Left lung (tissue), 10 donors: Measurements from ENCODE around the gene PTPRD. TPM values are rescaled to one million over a fixed set of nuclear protein-coding genes. Genes with fewer than 3 reads are reported as not detected.

Experiments
- ATAC-seq: fragments of 200-7000 bp; cut with Tn5 transposase; one replicate; pipeline ENCODE4 v1.9.1; 2020; ENCODE audit warnings: moderate library complexity
- DNase-seq, 4 donors: peaks; one replicate each; pipeline ENCODE4 v3.0.0-alpha.2; 2013 to 2020
- H3K27ac ChIP-seq, 2 donors: fragments of 200-600 bp; sonication (generic) in 1 of 2; one replicate each; pipeline versions ENCODE4 v1.5.0 to v1.8.0; 2020 to 2021
- H3K27me3 ChIP-seq, 2 donors: fragments of 200-600 bp; sonication (generic) in 1 of 2; one replicate each; pipeline versions ENCODE4 v1.5.0 to v1.8.0; 2020 to 2021
- H3K36me3 ChIP-seq, 2 donors: fragments of 200-600 bp; sonication (generic) in 1 of 2; one replicate each; pipeline versions ENCODE4 v1.5.0 to v1.8.0; 2020 to 2021
- H3K4me1 ChIP-seq, 2 donors: fragments of 200-600 bp; one replicate each; pipeline ENCODE4 v1.8.0; 2021
- H3K4me3 ChIP-seq, 2 donors: fragments of 200-600 bp; sonication (generic) in 1 of 2; one replicate each; pipeline versions ENCODE4 v1.5.0 to v1.8.0; 2020 to 2021; ENCODE audit warnings: mild to moderate bottlenecking in 1 of 2
- H3K9me3 ChIP-seq, 2 donors: fragments of 200-600 bp; sonication (generic) in 1 of 2; one replicate each; pipeline versions ENCODE4 v1.5.0 to v1.8.0; 2020 to 2021
- intact Hi-C, 2 donors: fragments of 100-400 bp; cut with DNase I; formaldehyde crosslinking; loops; one replicate each; pipeline versions ENCODE4 v1.11.2 to v1.14.2; 2022
- polyA plus RNA-seq, 6 donors: library from polyadenylated mRNA; unstranded; fragments of 120-200 nt; gene quantifications; one replicate each; pipeline ENCODE4 v1.2.1, GENCODE V29; 2013; ENCODE audit not compliant: insufficient read length in 6 of 6
- total RNA-seq, 2 donors: library from RNA; stranded (reverse); fragmentation: NEBNext Ultra II Directional; extraction: Animal tissue kit (Norgen Biotek cat#: 25700); gene quantifications; one replicate each; pipeline ENCODE4 v1.2.1, GENCODE V29; 2021
- TF ChIP-seq, protein P1 (sequence below), 2 donors: fragments of 200-600 bp; sonication (generic) in 1 of 2; IDR thresholded peaks; one replicate each; pipeline versions ENCODE4 v1.5.0 to v1.8.0; 2021; ENCODE audit warnings: antibody characterized with exemption in 2 of 2
- donor health status: DM: no; HTN: yes; CAD: no.
- donor health status: DM: no; HTN: no; CAD: no.

PTPRD gene
- total and polyA plus RNA-seq, 8 donors = 24.2 to 167 (median 139) TPM

DNA sequence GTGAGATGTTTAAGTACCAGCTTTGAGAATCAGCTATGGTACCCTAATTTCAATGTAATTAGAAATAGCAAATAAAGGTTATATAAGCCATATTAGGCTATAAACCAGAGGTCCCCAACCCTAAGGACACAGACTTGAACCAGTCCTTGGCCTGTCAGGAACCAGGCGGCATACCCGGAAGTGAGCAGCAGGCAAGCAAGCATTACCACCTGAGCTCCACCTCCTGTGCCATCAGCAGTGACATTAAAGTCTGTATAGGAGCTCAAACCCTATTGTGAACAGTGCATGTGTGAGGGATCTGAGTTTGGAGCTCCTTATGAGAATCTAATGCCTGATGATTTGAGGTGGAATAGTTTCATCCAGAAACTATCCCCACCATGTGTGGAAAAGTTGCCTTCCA is 1009.5 kb downstream of the PTPRD start:
- Histone ChIP-seq H3K4me1 (no peaks in the 10 kb centered on the region), H3K4me3 (no peak overlapping the region), H3K36me3 (no peaks in the 10 kb centered on the region), H3K27ac (no peak overlapping the region), H3K9me3 (no peaks in the 10 kb centered on the region), H3K27me3 (no peaks in the 10 kb centered on the region)
- TF ChIP-seq, protein P1, sequence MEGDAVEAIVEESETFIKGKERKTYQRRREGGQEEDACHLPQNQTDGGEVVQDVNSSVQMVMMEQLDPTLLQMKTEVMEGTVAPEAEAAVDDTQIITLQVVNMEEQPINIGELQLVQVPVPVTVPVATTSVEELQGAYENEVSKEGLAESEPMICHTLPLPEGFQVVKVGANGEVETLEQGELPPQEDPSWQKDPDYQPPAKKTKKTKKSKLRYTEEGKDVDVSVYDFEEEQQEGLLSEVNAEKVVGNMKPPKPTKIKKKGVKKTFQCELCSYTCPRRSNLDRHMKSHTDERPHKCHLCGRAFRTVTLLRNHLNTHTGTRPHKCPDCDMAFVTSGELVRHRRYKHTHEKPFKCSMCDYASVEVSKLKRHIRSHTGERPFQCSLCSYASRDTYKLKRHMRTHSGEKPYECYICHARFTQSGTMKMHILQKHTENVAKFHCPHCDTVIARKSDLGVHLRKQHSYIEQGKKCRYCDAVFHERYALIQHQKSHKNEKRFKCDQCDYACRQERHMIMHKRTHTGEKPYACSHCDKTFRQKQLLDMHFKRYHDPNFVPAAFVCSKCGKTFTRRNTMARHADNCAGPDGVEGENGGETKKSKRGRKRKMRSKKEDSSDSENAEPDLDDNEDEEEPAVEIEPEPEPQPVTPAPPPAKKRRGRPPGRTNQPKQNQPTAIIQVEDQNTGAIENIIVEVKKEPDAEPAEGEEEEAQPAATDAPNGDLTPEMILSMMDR (IDR thresholded peaks at IDR 0.05) = no peak
- DNase-seq (peak in 1 of 4 donors; percentile 28), ATAC-seq (no peak)
- intact Hi-C loops = no loop called here

DNA sequence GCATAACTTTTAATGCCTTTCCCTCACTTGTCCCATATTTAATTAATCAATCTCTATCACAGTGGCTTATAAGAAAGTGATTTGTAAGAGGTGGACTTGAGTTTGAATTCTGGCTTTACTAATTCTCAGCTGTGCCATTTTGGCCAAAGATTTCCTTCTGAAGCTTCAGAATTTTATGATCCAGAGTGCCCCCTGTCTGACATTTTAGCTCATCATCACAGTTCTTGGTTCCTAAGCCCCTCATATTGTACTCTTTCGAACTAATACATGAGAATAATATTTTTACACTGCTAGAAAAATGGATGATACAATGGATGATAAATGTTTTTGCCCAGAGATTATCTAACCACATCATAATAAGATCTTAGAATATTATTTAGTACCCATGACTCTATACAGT is 1014.1 kb downstream of the PTPRD start:
- intact Hi-C loops = no loop called here
- Histone ChIP-seq H3K4me1 (no peaks in the 10 kb centered on the region), H3K36me3 (no peaks in the 10 kb centered on the region), H3K27me3 (no peaks in the 10 kb centered on the region), H3K27ac (no peak overlapping the region), H3K9me3 (no peaks in the 10 kb centered on the region), H3K4me3 (no peak overlapping the region)
- ATAC-seq = no peak
- no peak for DNase-seq
- TF ChIP-seq, protein P1 (IDR thresholded peaks at IDR 0.05) = no peak

DNA sequence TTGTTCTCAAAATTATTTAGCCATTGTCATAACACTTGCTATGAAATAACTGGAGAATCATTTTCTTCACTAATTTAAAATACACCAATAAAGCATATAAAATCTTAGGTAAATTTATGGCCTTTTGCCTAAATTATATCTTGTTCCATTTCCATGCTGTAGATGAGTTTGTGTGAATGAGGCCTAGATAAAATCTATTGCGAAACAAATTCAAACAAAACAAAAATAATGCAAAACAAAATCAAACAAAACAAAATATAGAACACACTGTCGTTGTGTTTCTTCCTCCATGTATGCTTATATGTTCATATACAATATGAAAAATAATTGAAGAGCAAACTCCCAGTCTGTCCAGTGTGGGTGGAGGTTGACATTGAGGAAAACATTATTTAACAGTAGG is 1020.7 kb downstream of the PTPRD start:
- TF ChIP-seq, protein P1 (IDR thresholded peaks at IDR 0.05) = no peak
- intact Hi-C loops = no loop called here
- Histone ChIP-seq H3K36me3 (no peaks in the 10 kb centered on the region), H3K4me3 (no peak overlapping the region), H3K9me3 (peaks cover 0 to 1% of the 10 kb centered on the region in 2 donors), H3K27me3 (no peaks in the 10 kb centered on the region), H3K4me1 (no peaks in the 10 kb centered on the region), H3K27ac (no peak overlapping the region)
- no peak for ATAC-seq
- no peak for DNase-seq

DNA sequence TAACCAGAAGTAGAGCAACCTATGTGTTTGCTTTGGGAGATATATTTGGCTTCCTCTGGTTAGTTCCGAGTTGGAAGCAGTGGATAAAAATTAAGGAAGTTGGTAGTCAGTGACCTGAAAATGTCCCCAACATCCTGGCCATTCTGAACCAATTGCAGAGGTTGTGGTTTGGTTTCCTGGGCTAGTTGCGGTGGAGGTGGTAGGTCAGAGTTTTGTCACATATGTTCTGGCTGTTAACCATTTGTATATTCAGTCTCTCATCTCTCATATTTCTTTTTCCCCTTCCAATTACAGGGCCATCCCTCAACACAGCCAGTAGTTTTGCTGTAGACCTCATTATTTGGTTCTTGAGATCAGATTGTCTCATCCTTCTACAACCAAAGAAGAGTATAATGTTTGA is 1026.9 kb downstream of the PTPRD start:
- intact Hi-C loops = no loop called here
- DNase-seq = no peak
- no peak for ATAC-seq

DNA sequence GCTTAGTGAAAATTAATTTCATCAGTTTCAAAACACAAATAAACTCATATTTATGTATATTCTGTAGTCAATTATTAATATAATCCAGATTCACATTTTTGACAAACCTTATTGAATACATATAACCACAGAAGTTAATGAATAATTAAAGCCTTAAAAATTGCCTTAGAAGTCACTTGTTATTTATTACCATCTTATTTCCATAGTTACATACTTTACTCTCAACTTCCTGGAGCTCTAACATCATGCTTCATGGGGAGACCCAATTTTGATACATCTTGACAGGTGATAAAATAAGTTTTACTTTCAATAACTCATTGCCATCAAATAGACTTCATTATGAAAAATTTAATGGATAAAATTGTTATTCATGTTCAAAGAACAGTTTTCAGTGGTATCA is 1038.7 kb downstream of the PTPRD start:
- intact Hi-C loops = no loop called here

More for the DNA sequence above, 1026.9 kb downstream of the PTPRD start:
- no peaks in the 10 kb centered on the region for H3K27me3 ChIP-seq
- H3K4me1 ChIP-seq = no peaks in the 10 kb centered on the region
- TF ChIP-seq, protein P1 (IDR thresholded peaks at IDR 0.05) = no peak
- no peak overlapping the region for H3K27ac ChIP-seq
- H3K36me3 ChIP-seq = no peaks in the 10 kb centered on the region
- no peak overlapping the region for H3K4me3 ChIP-seq
- no peaks in the 10 kb centered on the region for H3K9me3 ChIP-seq

More for the DNA sequence above, 1038.7 kb downstream of the PTPRD start:
- no peaks in the 10 kb centered on the region for H3K4me1 ChIP-seq
- DNase-seq (no peak), ATAC-seq (no peak)
- TF ChIP-seq, protein P1 (IDR thresholded peaks at IDR 0.05) = no peak
- H3K4me3 ChIP-seq = no peak overlapping the region
- no peaks in the 10 kb centered on the region for H3K27me3 ChIP-seq
- no peaks in the 10 kb centered on the region for H3K36me3 ChIP-seq
- H3K27ac ChIP-seq = no peak overlapping the region
- H3K9me3 ChIP-seq = no peaks in the 10 kb centered on the region
